Right atrium auricular region (tissue), 2 donors: Measurements from ENCODE around the gene ZNF286A. TPM values are rescaled to one million over a fixed set of nuclear protein-coding genes. Genes with fewer than 3 reads are reported as not detected.
"Not testable (repeated sequence)": the region's sequence is repeated elsewhere in the genome, so short reads cannot be mapped to it uniquely, and the experiment has no call there.

Experiments
- DNase-seq: peaks from one replicate; pipeline ENCODE4 v3.0.0-alpha.2; 2019; ENCODE audit warnings: low spot score
- H3K27ac ChIP-seq, 2 donors: fragments of 200-600 bp; sonication (generic); 1 replicate in 1 of 2; 2 replicates in 1 of 2; pipeline ENCODE4 v1.5.1; 2016 to 2019
- H3K27me3 ChIP-seq, 2 donors: fragments of 200-600 bp; sonication (generic); one replicate each; pipeline versions ENCODE4 v1.5.1 to v1.6.0; 2017 to 2019
- H3K36me3 ChIP-seq: fragments of 200-600 bp; sonication (generic); one replicate; pipeline ENCODE4 v1.5.1; 2016
- H3K4me1 ChIP-seq, 2 donors: fragments of 200-600 bp; sonication (generic); one replicate each; pipeline versions ENCODE4 v1.5.1 to v1.6.0; 2017 to 2019
- H3K4me3 ChIP-seq, 2 donors: fragments of 200-600 bp; sonication (generic); 1 replicate in 1 of 2; 2 replicates in 1 of 2; pipeline ENCODE4 v1.5.1; 2017 to 2019; ENCODE audit warnings: mild to moderate bottlenecking in 1 of 2, moderate library complexity in 1 of 2
- H3K9me3 ChIP-seq, 2 donors: fragments of 200-600 bp; sonication (generic); one replicate each; pipeline ENCODE4 v1.5.1; 2019
- CTCF ChIP-seq, 2 donors: fragments of 200-600 bp; sonication (generic); IDR thresholded peaks; one replicate each; pipeline ENCODE4 v1.5.1; 2019; ENCODE audit warnings: antibody characterized with exemption in 2 of 2
- total RNA-seq, 2 donors: library from RNA; depleted of rRNA; stranded (reverse); fragments of >200 nt; gene quantifications; one replicate each; pipeline ENCODE4 v1.1.0, GENCODE V29; 2016

Gene ZNF286A
- total RNA-seq, 2 donors from 2014 or later, result 20.1 to 26.1 TPM

- Histone ChIP-seq H3K4me1 (no peaks in the 10 kb centered on the region), H3K27me3 (no peaks in the 10 kb centered on the region), H3K9me3 (no peaks in the 10 kb centered on the region), H3K27ac (no peak overlapping the region), H3K36me3 (no peaks in the 10 kb centered on the region), H3K4me3 (no peak overlapping the region)
- no peak for DNase-seq
- TF ChIP-seq CTCF (IDR thresholded peaks at IDR 0.05), result no peak
Measured at GRCh38 chr17:15744885-15745284, 45.3 kb downstream of the ZNF286A start.

GRCh38 chr17:15749403-15749802 lies 49.9 kb downstream of the ZNF286A start:
- H3K4me1 ChIP-seq, H3K27ac ChIP-seq, H3K9me3 ChIP-seq, DNase-seq, H3K27me3 ChIP-seq, H3K4me3 ChIP-seq, H3K36me3 ChIP-seq: not testable (repeated sequence)

DNA sequence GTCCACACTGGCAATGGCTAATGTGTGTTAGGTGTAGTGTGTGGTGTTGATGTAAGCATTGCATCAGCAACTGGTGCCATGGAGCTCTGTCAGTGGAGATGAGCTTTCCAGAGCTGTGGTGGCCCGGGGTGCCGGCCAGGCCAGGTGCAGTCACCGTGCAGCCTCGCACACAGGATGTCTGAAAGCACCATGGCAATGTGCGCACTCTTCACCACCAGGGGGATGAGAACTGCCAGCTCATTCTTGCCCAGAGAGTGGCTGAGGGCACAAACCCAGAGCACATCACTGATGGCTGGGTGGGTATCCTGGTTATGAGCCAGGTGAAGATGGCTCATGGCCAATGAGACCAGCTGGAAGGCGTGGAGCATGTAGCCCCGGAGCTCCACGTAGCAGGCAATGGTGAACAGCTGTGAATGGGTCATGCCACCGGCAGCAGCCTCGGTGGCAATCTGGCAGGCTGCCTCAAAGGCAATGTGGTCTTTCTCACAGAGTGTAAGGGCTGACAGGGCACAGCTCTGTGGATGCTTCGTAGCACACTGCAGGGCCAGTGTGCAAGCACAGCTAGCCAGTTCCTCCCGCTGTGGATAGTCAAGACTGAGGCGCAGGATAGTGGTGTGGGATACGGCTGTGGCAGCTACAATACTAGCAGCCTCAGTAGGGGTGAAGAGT lies 69.4 kb downstream of the ZNF286A start:
- not testable (repeated sequence) for H3K9me3 ChIP-seq, DNase-seq, H3K27ac ChIP-seq, H3K4me3 ChIP-seq, H3K36me3 ChIP-seq, H3K4me1 ChIP-seq, H3K27me3 ChIP-seq

Other genes with a start within 250 kb of the ZNF286A start
- gene CDRT4, start 232.1 kb upstream of the ZNF286A start, total RNA-seq, result under 1 TPM in 1 of 2 donors, not detected in 1; 0.94 TPM
- 1 to 10 TPM; 3.3 to 5.3 TPM for gene TVP23C, start 136.3 kb upstream of the ZNF286A start, total RNA-seq
- under 1 TPM in 1 of 2 donors, not detected in 1; 0.63 TPM for gene FBXW10B, start 80.0 kb upstream of the ZNF286A start, total RNA-seq
- gene TRIM16, start 15.4 kb upstream of the ZNF286A start, total RNA-seq, result 10 to 100 TPM; 17.1 to 33.4 TPM
- gene TBC1D26, start 32.5 kb downstream of the ZNF286A start, total RNA-seq, result not detected
- 1 to 10 TPM in 1 of 2 donors, under 1 TPM in 1; 0.59 to 1.0 TPM for gene ADORA2B, start 245.4 kb downstream of the ZNF286A start, total RNA-seq